AG04449 (cell line): ENCODE measurements around the gene KREMEN2.

ENCODE experiments used
- CTCF ChIA-PET: fragments of 350-600 bp; formaldehyde crosslinking; extraction: SDS; loops from one replicate; lab custom pipeline; 2021; ENCODE audit warnings: antibody characterized with exemption; lab: Yijun Ruan, JAX
- POLR2A ChIA-PET: fragments of 400-600, 350-600 bp; formaldehyde crosslinking; extraction: SDS; loops from one replicate; lab custom pipeline; 2020; ENCODE audit warnings: antibody characterized with exemption, inconsistent platforms; lab: Yijun Ruan, JAX
- DNase-seq: peaks from one replicate; pipeline ENCODE4 v3.0.0-alpha.2; 2010; ENCODE audit warnings: low read depth, low spot score
- H3K4me3 ChIP-seq: 2 replicates; pipeline ENCODE4 v1.5.1; 2011; ENCODE audit warnings: low read depth, mild to moderate bottlenecking, control low read depth, low read length
- CTCF ChIP-seq: IDR thresholded peaks from one replicate; pipeline ENCODE4 v1.5.1; 2011; ENCODE audit warnings: mild to moderate bottlenecking, moderate library complexity, low read length, control low read depth, inconsistent platforms; ENCODE audit not compliant: insufficient read depth; ENCODE audit errors: missing control alignments

KREMEN2 gene

DNA sequence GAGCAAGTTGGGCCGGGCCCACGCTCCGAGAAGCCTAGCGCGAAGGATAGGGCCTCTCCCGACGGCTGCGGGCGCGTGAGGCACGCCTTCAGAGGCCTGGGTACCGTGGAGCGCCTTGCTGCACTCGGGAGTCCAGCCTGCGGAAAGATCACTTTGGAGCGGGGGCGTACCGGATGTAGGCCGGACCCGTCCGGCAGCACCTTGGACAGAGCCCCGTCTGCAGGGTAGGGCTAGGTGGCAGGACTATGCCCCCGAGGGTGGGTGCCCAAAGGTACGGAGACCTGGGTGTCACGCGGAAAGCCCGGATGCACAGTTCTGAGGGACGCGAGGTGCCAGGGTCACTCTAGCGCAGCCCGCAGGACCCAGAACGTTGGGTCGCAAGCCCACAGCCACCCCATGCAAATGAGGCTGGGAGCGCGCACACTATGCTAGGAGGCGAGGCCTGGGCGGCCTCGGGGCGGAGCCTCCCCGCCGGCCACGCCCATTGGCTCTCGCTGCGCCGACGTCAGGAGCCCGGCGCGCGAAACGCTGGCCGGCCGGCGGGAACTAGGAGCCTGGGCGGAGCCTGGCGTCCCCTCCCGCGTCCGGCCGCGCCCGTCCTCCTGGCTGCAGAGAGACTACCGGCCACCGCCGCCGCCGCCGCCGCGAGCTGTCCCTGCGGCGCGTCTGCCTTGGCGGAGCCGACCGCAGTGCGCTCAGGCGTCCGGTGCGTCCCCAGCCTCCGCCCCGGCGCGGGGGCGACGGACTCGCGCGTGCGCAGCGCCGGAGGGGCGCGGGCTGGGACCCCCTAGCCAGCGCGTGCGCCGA, 4.9 kb downstream of the KREMEN2 start, which contains the start of gene PAQR4:
PAQR4 (plus strand) TSS at position 611 of the 807 bp plus-strand sequence. CDS start 327 bp downstream, outside the sequence.
- no peak for DNase-seq
- POLR2A ChIA-PET, result interaction anchor here (0.9 kb wide), 1 partner anchor 52 kb away, joined by 3 read pairs; the partner anchor contains the start of gene TNFRSF12A
- CTCF ChIA-PET, result interaction anchor here (1.3 to 1.9 kb wide), 4 partner anchors 9 to 14 kb away, joined by 5 to 12 read pairs (median 6); no protein-coding TSS in a partner anchor
- no peak for TF ChIP-seq CTCF
- H3K4me3 ChIP-seq, result peak within 1 kb of the TSS; percentile 61

- DNase-seq, result no peak
- peak overlapping the region; percentile 61 for H3K4me3 ChIP-seq
- peak; percentile 68 for TF ChIP-seq CTCF
- ChIA-PET POLR2A (interaction anchor here (0.9 kb wide), 1 partner anchor 51 kb away, joined by 3 read pairs; the partner anchor contains the start of gene TNFRSF12A), CTCF (interaction anchor here (0.9 to 1.9 kb wide), 6 partner anchors 8 to 53 kb away, joined by 3 to 12 read pairs (median 6); no protein-coding TSS in a partner anchor)
Measured at GRCh38 chr16:2969545-2970521, 5.8 kb downstream of the KREMEN2 start.

- CTCF ChIA-PET, result interaction anchor here (0.9 to 3.2 kb wide), 7 partner anchors 7 to 54 kb away, joined by 3 to 17 read pairs (median 6); no protein-coding TSS in a partner anchor
- H3K4me3 ChIP-seq, result peak overlapping the region; percentile 61
- DNase-seq, result no peak
- TF ChIP-seq CTCF, result no peak
- POLR2A ChIA-PET, result no interaction called here
Measured at GRCh38 chr16:2970563-2970962, 6.5 kb downstream of the KREMEN2 start.

GRCh38 chr16:2971134-2971984, 7.3 kb downstream of the KREMEN2 start:
- no peak overlapping the region for H3K4me3 ChIP-seq
- no peak for TF ChIP-seq CTCF
- POLR2A ChIA-PET, result interaction anchor here (1.7 kb wide), 1 partner anchor 49 kb away, joined by 4 read pairs; the partner anchor contains the start of gene TNFRSF12A
- CTCF ChIA-PET, result interaction anchor here (1.1 to 3.2 kb wide), 3 partner anchors 9 to 12 kb away, joined by 3 to 17 read pairs (median 10); partner anchors contain the start of gene PKMYT1
- DNase-seq, result no peak
